K562 (cell line): ENCODE data around the gene KCND2. TPM values are rescaled to one million over a fixed set of nuclear protein-coding genes. Genes with fewer than 3 reads are reported as not detected.

Experiments used
- ATAC-seq: fragments of 200-7000 bp; cut with Tn5 transposase; 3 replicates; pipeline ENCODE4 v1.9.1; 2020; ENCODE audit warnings: moderate library complexity
- BruUV-seq: library from RNA; stranded (reverse); fragments of 400-500 nt; replicated peaks from 2 replicates; lab custom pipeline; 2021; lab: Mats Ljungman, UMichigan
- CTCF ChIA-PET: fragments of 300-600 bp; formaldehyde crosslinking; extraction: SDS; loops from one replicate; lab custom pipeline; 2021; ENCODE audit warnings: low intra/inter-chr PET ratio; lab: Yijun Ruan, JAX
- POLR2A ChIA-PET: fragments of 300-600, 350-650 bp; sonication (Branson Sonifier 250); formaldehyde crosslinking; extraction: SDS; loops from one replicate; lab custom pipeline; 2021; ENCODE audit warnings: antibody characterized with exemption, inconsistent platforms; lab: Yijun Ruan, JAX
- DNase-seq, 4 experiments: peaks; one replicate each; pipeline versions ENCODE4 v3.0.0 to v3.0.0-alpha.2; 2011 to 2018; ENCODE audit warnings: low spot score in 3 of 4, mixed read lengths in 3 of 4; ENCODE audit errors: extremely low read depth in 1 of 4
- FAIRE-seq: peaks from 2 replicates; lab custom pipeline; 2011; peaks lifted over from hg19 to GRCh38; lab: Jason Lieb, UNC
- H2AFZ ChIP-seq: 2 replicates; pipeline ENCODE4 v1.6.0; 2011; ENCODE audit warnings: low read depth, low read length, control low read depth, inconsistent platforms
- H3K27ac ChIP-seq: fragments of 200-600 bp; 3 replicates; pipeline ENCODE4 v1.8.0; 2011; ENCODE audit warnings: low read depth, mild to moderate bottlenecking, control low read depth, inconsistent platforms, low read length, moderate library complexity, mixed read lengths; ENCODE audit errors: extremely low read depth
- H3K27me3 ChIP-seq, 2 experiments: fragments of 300-600 bp in 1 of 2; 2 replicates in 1 of 2; 3 replicates in 1 of 2; pipeline versions ENCODE4 v1.6.0 to v1.8.0; 2011; ENCODE audit warnings: inconsistent platforms in 2 of 2, low read length in 2 of 2, mild to moderate bottlenecking in 1 of 2, mixed read lengths in 1 of 2, moderate library complexity in 1 of 2; ENCODE audit not compliant: control insufficient read depth in 2 of 2, insufficient read depth in 2 of 2
- H3K36me3 ChIP-seq: fragments of 300-600 bp; 3 replicates; pipeline ENCODE4 v1.8.0; 2011; ENCODE audit warnings: mild to moderate bottlenecking, low read length, inconsistent platforms; ENCODE audit not compliant: control insufficient read depth, insufficient read depth
- H3K4me1 ChIP-seq, 2 experiments: fragments of 200-600 bp in 1 of 2; replicated peaks in 1 of 2; 2 replicates in 1 of 2; 3 replicates in 1 of 2; pipeline versions ENCODE4 v1.5.1 to v1.8.0; 2011; ENCODE audit warnings: inconsistent platforms in 2 of 2, low read length in 2 of 2, mild to moderate bottlenecking in 1 of 2, mixed read lengths in 1 of 2, moderate library complexity in 1 of 2; ENCODE audit not compliant: control insufficient read depth in 2 of 2, insufficient read depth in 2 of 2
- H3K4me2 ChIP-seq: 2 replicates; pipeline ENCODE4 v1.6.1; 2011; ENCODE audit warnings: low read length, control low read depth, inconsistent platforms, mixed read lengths; ENCODE audit not compliant: insufficient read depth
- H3K4me3 ChIP-seq: fragments of 200-600 bp; sonication (generic), shearing (Covaris generic); 2 replicates; pipeline ENCODE4 v1.5.1; 2016; ENCODE audit warnings: control low read depth, inconsistent platforms
- H3K79me2 ChIP-seq: fragments of 200-600 bp; 3 replicates; pipeline ENCODE4 v1.8.0; 2011; ENCODE audit warnings: low read length, inconsistent platforms; ENCODE audit not compliant: control insufficient read depth, insufficient read depth
- H3K9ac ChIP-seq, 2 experiments: 2 replicates each; pipeline versions ENCODE4 v1.6.0 to v1.6.1; 2011; ENCODE audit warnings: low read depth in 2 of 2, low read length in 2 of 2, control low read depth in 1 of 2, inconsistent platforms in 1 of 2, mild to moderate bottlenecking in 1 of 2, mixed read lengths in 1 of 2; ENCODE audit not compliant: insufficient read depth in 1 of 2
- H3K9me1 ChIP-seq: one replicate; pipeline ENCODE4 v1.6.0; 2011; ENCODE audit warnings: inconsistent platforms, mild to moderate bottlenecking, low read length, moderate library complexity; ENCODE audit not compliant: control insufficient read depth, insufficient read depth
- H3K9me3 ChIP-seq: replicated peaks from 2 replicates; pipeline ENCODE4 v1.5.1; 2011; ENCODE audit warnings: low read depth, low read length, inconsistent platforms; ENCODE audit not compliant: control insufficient read depth, insufficient read depth
- H4K20me1 ChIP-seq: replicated peaks from 2 replicates; pipeline ENCODE4 v1.6.1; 2011; ENCODE audit warnings: low read length, inconsistent platforms, mixed read lengths; ENCODE audit not compliant: control insufficient read depth, insufficient read depth
- ZC3H11A ChIP-seq: IDR thresholded peaks from 2 replicates; pipeline ENCODE4 v1.6.1; 2012; ENCODE audit warnings: low read depth, low read length, improper control_type of control experiment
- ZNF274 ChIP-seq: IDR thresholded peaks from 2 replicates; pipeline ENCODE4 v1.6.1; 2011; ENCODE audit warnings: low read depth, mild to moderate bottlenecking, low read length, moderate library complexity, borderline replicate concordance
- WGBS: fragments of 100-300 bp; shearing (Covaris generic); methylation state at CpG from one replicate; pipeline ENCODE4 v1.1.6; 2016; ENCODE audit warnings: low coverage, mixed read lengths; ENCODE audit not compliant: insufficient coverage; ENCODE audit errors: missing lambda C conversion rate; 5-methylcytosine and 5-hydroxymethylcytosine counted together
- in situ Hi-C: fragments of 300-500 bp; cut with MboI; formaldehyde crosslinking; loops from 4 replicates; pipeline ENCODE4 v1.15.0; 2018; ENCODE audit warnings: inconsistent platforms, mixed read lengths
- intact Hi-C: fragments of 100-400 bp; cut with micrococcal nuclease; formaldehyde crosslinking; loops from 2 replicates; pipeline ENCODE4 v1.14.2; 2022
- polyA plus RNA-seq, 8 experiments: library from polyadenylated mRNA; depleted of rRNA in 4 of 8; stranded (reverse) in 5 of 8; unstranded in 3 of 8; fragments of >200 nt; fragmentation: Nextera tagmentation in 2 of 8; fragmentation: Illumina TruSeq in 1 of 8; extraction: Ambion mirVana in 2 of 8; extraction: Trizol in 1 of 8; gene quantifications; 2 replicates each; pipeline versions ENCODE4 v1.2.1 to v1.2.3, GENCODE V29; 2011 to 2014; ENCODE audit warnings: inconsistent platforms in 1 of 8, missing spikeins in 1 of 8
- small RNA-seq: library from RNA; depleted of rRNA; stranded (forward); fragments of <200 nt; gene quantifications from one replicate; pipeline ENCODE3, GENCODE V24; 2014
- total RNA-seq, 7 experiments: library from RNA; depleted of rRNA in 6 of 7; stranded (reverse); fragments of >200 nt in 6 of 7; fragmentation: Illumina TruSeq in 2 of 7; extraction: Trizol in 2 of 7; gene quantifications; 2 replicates each; pipeline versions ENCODE4 v1.2.1 to v1.2.3, GENCODE V29; 2011 to 2021; ENCODE audit warnings: low replicate concordance in 1 of 7

Gene KCND2
- total and polyA plus RNA-seq, 9 of the 15 experiments (the other 6 are each of a cell fraction or from before 2014, with no cell fraction given): 0.03 to 0.12 TPM; not detected in 7

GRCh38 chr7:120799147-120799546, 526.2 kb downstream of the KCND2 start:
- Histone ChIP-seq H3K27me3 (no peaks in the 10 kb centered on the region), H4K20me1 (no peaks in the 10 kb centered on the region), H3K4me3 (no peak overlapping the region), H3K79me2 (no peaks in the 10 kb centered on the region), H3K4me1 (no peaks in the 10 kb centered on the region), H3K9me1 (no peaks in the 10 kb centered on the region), H3K27ac (no peak overlapping the region), H3K9ac (no peak overlapping the region), H3K9me3 (no peaks in the 10 kb centered on the region), H2AFZ (no peak overlapping the region), H3K4me2 (no peak overlapping the region), H3K36me3 (no peaks in the 10 kb centered on the region)
- 0% methylated on average over 1 of the region's 1 CpG for WGBS
- in situ Hi-C loops: loop anchor here (10.0 to 25.0 kb wide), 2 partner anchors 516 to 738 kb away; no protein-coding TSS in a partner anchor
- intact Hi-C loops: no loop called here
- ChIA-PET CTCF (no interaction called here), POLR2A (no interaction called here)
- no TSS peak for BruUV-seq
- ATAC-seq: no peak; the same call in 2 of the 3 replicates
- TF ChIP-seq ZC3H11A (no peak), ZNF274 (peak; percentile 33; the same call in 1 of the 2 replicates)
- FAIRE-seq: no peak
- no peak for DNase-seq

Small RNAs within 50 kb of the gene (small RNA-seq; reads per million reads assigned to genes)
- not detected for gene RNU6-581P
